UCSD-AML1 (cell line): ENCODE results near the gene WNT9A.

Experiments used
- DNase-seq: peaks from one replicate; lab custom pipeline; 2025; ENCODE audit not compliant: unreplicated experiment; lab: John Stamatoyannopoulos, UW

Gene WNT9A

DNA sequence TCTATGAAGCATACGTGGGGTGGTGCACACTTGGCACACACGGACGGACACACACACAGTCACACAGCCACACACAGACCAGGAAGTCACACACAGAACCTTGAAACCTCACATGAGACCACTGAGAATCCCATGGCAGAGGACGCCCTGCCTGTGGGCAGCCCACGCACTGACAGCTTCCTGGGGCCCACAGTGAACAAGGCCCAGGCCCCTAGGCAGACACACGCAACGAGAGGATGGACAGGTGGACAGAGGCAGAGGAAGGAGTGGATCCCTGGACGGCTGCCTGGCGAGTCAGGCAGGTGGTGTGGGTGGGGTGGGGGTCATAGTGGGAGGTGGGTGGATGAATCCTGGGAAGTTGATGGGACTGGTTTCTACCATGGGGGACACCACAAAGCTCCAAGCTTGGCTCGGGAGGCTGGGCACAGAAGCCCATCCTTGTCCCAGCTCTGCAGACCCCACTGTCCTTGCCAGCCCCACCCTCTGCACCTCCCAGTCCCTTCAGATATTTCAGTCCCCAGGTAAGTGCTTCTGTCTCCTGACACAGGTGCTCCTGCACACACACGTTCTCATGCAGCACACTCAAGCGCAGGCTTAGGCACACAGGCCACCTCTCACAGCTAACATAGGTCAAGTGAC, 49.1 kb downstream of the WNT9A start:
- no peak for DNase-seq

DNA sequence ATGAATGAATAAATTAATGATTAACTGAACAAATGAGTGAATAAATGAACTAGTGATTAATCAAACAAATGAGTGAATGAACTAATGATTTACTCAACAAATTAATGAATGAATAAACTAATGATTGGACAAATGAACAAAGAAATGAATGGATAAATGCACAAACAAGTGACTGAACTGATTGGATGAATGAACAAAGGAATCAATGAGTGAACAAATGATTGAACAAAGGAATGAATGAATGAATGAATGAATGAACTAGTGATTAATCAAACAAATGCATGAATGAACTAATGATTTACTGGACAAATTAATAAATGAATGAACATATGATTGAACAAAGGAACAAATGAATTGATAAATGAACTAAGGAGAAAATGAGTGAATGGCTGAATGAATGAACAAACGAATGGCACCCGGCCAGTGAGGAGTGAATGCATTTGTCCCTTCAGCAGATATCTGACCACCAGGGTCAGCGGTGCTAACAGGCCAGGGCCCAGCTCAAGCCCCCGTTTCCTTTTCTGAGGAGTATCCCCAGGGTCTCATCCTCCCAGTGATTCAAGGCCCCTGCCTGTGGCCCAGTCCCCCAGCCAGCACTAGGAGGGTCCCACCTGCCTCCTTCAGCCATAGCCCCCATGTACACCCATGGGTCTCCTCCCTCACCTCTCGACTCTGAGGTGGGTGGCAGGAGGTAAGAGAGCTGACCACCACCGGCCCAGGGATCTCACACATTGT, 49.9 kb downstream of the WNT9A start:
- DNase-seq: no peak

DNA sequence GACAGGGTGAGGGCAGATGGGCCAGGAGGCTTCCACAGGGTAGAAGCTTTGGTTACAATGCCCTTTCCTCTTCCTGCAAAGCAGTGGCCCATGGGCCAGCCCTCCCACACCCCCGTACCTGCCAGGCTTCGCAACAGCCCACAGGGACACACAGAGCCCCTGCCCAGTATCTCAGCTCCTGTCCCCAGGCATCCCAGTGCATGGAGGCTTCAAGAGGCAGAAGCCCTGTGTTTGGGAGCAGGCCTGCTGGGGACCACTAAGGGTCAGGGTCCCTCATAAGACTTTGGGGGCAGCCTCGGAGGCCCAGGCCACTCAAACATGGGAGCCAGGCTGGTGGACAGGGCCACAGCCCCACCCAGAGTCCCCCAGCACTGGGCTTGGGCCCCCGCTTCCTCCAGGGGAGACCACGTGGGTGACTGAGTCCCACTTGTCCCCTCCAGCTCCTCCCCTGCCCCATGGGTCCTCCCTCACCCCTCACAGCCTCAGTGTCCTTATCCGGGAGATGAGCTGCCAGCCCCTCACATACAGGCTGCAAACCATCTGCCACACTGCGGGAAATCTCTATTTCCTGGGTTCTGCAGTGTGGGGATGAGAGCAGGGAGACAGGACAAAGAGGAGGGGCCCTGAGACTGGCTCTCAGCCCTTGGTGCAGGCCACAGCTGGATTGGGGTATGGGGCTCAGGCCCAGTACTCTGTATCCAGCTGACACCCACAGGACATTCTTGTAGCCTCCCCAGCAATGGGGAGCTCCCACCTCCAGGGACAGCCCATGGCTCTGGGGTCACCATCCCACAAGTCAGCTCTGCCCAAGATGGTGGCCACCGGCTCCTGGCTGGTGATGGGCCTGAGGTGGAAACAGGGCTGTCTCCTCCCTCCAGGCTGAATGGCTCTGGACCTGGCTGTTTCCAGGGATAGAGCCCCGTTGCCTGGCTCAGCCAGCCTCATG, 50.7 kb downstream of the WNT9A start:
- DNase-seq: no peak

DNA sequence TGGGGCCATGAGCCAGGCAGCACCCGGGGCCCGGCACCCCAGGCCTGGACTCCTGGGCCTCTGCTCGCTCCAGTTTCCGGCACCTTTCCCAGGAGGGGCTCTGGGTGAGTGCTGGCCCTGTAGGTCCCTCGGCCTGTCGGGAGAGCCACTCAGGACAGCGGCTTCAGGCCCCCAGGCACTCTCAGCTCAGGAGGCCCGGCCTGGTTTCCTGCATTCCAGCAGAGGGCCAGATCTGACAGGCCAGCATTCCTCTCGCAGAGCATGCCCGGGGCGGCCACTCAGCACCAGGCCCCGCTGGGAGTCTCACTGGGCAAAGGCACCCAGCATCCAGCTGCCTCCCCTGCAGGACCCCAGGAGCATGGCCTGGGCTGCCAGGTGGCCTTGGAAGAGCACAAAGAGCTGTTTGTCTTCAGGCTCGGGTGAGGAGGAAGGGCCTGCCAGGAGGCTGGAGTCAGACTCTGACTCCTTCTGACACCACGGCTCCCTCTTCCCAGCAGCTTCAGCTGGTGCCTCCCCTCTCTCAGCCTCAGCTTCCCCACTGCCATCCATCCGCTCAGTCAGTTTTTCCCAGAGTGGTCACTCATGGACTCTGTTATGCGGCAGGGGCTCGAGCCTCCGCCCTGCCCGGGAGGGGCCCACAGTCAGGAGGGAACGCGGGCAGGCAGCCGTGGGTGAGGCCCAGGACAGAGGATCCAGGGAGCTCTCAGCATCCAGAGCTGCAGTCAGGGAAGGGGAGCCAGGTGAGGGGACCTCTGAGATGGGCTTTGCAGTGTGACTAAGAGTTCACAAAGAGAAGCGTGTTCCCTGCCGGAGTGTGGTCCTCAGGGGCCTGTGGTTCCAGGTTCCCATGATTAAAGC, 51.7 kb downstream of the WNT9A start:
- DNase-seq: no peak

DNA sequence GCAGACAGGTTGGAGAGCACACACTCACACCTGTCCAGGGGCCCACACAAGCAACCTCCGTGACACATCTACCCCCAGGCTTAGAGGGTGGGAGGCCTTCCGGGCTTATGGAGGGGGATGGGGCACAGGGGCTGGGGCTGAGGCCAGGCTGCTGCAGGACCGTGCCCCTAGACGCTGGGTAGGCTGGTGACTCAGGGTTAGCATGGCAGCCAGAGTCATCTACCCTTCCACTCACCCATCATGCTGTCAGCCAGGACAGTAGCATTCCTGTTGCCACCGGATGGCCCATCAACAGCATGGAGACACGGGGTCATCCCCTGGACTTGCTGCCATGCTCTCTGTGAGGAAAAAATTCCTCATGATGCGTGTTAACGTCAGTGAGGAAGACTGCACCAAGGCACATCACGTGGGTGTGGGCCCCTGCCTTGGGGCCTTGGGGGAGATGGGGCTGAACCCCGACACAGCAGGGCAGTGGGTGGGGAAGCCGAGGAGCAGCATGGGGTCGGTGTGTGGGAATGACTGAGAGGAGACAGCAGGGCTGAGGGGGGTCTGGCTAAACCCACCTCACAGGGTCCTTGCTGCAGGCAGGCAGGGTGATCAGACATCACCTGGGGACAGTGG, 52.8 kb downstream of the WNT9A start:
- no peak for DNase-seq

DNA sequence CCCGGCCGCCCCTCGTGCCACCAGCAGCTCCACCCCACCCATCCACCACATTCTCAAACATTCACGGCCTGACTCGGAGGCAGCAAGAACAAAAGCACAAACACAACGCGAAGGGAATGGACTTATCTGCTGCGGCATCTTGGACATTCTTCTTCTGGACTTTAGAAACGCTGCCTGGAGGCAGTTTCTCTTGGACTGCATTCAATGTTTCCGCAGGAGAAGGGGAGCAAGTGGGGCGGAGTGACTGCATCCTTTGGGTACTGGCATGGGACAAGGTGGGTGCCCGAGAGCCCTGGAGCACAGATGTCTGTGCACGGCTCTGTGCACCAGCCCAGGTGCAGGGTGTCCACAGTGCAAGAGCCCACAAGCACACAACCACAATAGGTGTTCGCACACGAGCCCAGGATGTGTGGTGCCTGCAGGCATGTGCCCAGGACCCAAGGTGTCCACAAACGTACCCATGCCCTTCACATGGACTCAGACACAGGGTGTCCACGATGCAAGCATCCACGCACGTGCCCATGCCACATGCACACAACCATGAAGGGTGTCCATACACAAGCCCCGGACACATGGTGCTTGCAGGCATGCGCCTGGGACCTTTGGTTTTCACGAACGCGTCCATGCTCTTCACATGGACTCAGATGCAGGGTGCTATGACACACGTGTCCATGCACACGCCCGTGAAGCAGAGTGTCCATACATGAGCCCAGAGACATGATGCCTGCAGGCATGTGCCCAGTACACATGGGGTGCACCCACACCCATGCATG, 53.6 kb downstream of the WNT9A start:
- no peak for DNase-seq

DNA sequence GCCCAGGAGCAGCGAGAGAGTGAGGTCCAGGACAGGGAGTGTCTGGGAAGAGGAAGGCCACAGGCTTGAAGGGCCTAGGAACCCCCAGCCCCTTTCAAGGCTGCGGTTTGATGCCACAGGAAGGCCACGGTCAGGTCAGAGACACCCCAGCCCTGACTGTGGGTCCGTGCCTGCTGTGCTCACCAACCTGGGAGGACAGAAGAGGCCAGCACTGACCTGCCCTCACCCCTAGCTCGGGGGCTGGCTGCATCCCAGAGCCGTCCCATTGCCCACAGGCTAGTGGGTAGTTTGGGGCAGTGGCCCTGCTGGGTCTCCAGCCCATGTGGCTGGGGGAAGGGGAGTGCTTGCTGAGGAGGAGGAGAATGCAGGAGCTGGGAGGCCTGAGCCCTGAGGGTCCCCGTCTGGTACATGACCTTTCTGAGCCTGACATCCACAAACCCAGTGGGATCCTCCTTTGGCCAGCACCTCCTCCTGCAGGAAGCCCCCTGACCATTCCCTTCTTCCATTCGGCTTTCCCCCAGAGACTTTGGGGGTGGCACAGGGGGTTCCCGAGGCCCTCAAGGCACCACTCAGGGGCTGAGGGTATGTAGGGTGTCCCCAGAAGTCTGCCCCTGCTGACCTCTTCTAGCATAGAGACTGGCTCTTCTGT, 54.3 kb downstream of the WNT9A start:
- no peak for DNase-seq

DNA sequence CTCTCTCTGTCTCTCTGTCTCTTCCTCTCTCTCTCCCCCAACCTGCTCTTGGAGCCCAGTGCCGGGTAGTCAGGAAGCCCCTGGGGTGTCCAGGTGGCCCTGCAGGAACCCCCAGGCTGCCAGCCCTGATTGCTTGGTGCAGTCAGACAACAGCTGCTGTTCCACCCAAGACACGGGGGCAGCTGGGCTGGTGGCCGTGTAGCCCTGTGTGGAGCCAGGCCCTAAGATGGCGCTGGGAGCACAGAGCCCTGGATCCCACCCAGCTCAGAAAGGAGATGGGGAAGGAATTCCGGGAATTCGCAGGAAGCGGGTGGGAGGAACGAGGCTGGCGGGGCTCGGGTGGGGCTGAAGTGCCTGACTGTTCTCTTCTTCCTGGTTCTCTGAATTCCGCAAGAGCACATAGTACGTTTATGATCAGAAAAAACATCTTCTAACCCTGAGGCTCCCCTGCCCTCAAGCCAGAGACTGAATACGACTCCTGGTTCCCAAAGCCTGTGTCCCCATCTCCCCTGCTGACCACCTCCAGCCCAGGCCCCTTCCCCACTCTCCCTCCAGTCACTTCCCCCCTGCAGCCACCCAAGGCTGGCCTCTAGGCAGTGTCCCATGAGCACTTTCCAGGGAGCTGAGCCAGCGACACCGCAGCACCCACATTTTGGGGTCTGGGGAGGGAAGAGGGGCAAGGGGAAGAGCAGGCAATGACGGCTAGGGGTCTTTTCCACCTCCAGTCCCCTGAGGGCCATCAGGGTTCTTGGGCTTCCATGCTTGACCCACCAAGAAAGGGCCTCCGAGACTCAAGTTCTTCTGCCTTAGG, 55.0 kb downstream of the WNT9A start:
- DNase-seq: no peak

DNA sequence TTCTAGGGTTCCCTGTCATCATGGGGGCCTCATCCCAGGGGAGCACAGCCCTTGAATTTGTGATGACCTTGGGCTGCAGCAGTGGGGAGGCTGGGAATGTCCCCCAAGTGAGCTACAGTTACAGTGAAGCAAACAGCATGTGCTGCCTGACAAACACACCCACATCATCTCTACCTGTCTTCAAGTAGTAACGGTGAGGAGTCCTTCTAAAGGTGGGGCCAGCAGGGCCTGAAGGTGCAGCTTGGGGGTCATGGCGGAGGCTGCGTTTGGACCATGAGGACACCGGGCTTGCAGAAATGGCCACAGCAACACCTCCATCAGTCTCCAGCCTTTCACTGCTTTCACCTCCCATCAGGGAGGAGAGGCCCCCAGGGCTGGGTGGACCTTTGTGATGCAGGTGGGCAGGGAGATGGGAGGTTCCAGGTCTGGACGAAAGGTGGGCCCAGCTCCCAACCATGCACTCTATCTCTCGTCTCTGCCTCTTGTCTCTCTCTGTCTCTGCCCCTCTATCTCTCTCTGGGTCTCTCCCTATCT, 55.7 kb downstream of the WNT9A start:
- no peak for DNase-seq

DNA sequence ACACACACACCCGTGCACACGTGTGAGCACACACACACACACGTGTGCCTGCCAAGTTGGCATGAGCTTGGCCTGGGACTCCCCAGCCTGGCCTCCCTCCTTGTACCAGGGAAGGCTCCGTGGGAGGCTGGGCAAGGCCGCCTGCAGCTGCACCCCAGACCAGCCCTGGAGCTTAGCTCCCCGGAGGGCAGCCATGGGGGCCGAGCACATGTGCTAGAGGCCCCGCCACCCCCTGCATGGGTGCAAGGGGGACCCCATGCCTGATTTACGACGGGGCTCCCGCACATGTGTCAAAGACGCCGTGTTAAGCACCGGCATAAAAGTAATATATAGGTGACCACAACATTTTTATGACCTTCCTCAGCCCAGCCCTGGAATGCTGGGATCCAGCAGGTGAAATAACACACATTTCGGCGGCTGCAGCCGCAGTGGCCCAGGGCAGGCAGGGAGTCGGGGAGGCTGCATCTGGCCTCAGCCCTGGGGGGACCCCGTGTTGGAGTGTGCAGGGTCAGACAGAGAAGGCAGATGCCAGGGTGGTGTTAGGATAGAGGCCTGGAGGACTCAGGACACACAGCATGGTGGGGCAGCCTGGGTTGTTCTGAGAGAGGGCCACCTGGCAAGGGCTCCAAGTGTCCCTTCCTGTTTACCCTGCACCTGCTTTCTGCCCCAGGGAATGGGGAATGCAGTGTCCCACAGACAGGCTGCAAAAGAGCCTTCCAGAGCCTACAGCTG, 56.3 kb downstream of the WNT9A start:
- DNase-seq: no peak

DNA sequence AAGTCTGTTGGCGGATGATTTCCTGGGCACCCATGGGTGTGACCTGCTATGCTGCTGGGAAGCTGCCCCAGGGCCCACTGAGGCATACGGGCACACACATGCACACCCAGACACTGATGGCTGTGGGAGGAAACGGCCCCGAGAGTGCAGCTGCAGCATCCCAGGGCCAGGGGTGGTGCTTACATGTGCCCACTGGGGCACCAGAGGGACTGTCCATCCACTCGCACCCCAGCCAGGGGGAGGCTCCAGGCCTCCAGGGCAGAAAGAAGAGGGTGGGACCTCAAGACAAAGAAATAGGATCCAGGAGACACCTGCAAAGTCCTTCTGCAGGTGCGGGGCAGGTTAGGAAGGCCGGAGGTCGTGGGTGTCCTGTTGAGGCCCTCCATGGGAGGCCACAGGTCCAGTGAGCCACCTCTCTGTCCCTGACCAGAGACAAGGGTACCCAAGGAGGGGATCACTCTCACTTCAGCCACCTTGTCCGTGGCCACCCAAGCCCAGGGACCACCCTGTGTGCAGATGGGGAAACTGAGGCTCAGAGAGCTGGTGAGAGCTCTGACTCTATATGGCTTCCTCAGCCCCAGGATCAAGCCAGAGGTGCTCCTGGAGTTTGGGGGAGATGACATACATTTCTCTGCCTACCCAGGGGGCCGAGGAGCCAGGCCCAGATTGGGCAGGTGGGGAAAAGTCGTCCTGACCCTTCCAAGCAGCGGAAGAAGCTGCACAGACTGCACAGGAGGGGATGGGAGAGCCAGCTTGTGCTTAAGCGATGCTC, 57.1 kb downstream of the WNT9A start:
- no peak for DNase-seq

DNA sequence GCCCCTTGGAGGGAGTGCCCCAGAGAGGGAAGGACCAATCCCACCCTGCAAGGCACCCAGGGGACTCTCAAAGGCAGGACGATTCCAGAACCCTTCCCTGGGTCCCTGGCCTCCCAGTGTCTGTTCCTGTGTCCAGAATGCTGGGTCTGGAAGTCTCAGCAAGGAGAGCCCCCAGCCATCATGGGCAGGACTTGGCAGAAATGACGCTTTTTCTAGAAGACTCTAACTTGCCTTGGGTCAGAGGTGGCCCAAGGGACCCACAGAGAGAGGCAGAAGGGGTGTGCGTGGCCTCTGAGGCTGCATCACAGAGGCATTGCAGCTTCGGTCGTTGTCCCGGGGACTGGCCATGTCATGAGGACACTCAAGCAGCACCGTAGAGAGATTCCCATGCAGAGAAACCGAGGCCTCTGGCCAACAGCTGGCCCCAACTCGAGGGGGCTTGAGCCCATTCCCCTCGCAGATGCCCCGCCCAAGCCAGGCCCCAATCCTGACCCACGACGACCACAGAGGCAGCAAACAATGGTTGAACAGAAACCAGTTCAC, 57.8 kb downstream of the WNT9A start:
- DNase-seq: no peak

DNA sequence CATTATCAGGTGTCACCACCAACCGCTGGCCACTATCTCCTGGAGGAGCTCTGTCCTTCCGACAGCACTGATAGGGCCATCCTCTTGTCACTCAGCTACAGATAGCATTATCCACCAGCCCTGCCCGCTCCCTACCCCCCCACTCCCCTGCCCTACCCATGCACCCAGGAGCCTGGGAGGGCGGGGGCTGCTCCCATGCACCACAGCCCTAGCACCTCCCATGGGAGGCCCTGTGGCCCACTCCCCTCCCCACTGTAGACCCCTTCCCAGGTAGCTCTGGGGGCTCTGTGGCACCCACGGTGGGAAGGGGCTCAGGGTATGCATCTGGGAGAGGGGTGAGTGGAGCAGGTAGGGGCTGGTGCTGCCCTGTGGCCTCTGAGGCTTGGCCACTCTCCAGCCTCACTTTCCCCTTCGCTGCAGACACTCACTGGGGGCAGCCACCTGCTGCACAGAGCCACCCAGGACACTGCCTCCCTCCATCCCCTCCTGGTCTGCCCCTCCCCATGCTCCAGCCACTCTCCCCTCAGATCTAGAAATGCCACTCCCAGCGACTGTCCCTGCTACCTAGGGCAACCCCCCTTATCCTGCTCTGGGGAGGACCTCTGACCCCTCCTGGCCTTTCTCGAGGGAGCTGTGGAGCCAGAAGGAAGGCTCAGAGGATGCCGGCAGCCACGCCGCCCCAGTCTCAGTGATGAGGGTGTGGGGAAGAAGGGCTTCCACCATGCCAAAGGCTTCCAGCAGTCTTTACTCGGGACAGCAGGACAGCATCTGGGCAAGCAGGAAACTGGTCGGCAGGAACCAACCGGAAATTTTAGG, 58.5 kb downstream of the WNT9A start:
- no peak for DNase-seq

DNA sequence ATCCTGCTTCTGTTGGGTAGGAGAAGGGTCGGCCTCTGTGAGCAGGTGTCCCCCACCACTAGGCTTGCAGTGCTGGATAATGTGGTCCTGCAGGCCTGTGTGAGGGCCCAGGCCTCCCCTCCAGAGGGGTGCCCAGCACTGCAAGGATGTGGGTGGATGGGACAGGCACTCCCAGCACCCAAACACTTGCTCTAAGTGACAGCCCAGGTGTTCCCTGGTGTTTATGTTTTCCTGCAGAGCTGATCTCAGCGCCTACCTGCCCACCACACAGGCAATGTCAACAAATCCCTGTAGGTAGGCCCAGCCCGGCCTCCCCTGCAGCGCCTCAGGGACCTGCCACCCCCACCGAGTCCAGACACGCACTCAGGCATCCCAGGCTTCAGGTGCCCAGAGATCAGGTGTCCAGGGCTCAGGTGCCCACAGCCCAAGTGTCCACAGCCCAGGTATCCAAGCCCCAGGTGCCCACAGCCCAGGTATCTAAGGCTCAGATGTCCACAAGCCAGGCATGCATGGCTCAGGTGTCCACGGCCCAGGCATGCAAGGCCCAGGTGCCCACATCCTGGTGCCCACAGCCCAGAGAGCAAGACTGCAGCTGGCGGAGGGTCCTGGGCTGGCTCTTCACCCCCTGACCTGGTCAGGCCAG, 59.2 kb downstream of the WNT9A start:
- DNase-seq: no peak
